Placental epithelial cell (primary cell): ENCODE results near the gene CEP78. TPM values are rescaled to one million over a fixed set of nuclear protein-coding genes. Genes with fewer than 3 reads are reported as not detected.

ENCODE experiments used
- small RNA-seq: library from RNA; depleted of rRNA; stranded (forward); fragments of <200 nt; gene quantifications from one replicate; pipeline ENCODE3, GENCODE V24; 2012
- total RNA-seq: library from RNA; depleted of rRNA; stranded (reverse); fragments of >200 nt; gene quantifications from 2 replicates; pipeline ENCODE4 v1.2.3, GENCODE V29; 2012

Gene CEP78, protein sequence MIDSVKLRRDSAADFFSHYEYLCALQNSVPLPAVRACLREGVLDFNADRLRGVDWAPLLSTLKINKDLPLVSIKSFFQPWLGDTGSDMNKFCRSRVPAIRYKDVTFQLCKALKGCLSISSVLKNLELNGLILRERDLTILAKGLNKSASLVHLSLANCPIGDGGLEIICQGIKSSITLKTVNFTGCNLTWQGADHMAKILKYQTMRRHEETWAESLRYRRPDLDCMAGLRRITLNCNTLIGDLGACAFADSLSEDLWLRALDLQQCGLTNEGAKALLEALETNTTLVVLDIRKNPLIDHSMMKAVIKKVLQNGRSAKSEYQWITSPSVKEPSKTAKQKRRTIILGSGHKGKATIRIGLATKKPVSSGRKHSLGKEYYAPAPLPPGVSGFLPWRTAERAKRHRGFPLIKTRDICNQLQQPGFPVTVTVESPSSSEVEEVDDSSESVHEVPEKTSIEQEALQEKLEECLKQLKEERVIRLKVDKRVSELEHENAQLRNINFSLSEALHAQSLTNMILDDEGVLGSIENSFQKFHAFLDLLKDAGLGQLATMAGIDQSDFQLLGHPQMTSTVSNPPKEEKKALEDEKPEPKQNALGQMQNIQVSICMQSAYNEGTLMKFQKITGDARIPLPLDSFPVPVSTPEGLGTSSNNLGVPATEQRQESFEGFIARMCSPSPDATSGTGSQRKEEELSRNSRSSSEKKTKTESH
- total RNA-seq = 9.0 and 14.3 TPM in 2 replicates

GRCh38 chr9:78235762-78236550, at the start of gene CEP78:
Gene CEP78, plus strand, starts transcription at chr9:78236075. Its CDS starts 276 bp downstream, at chr9:78236351.

DNA sequence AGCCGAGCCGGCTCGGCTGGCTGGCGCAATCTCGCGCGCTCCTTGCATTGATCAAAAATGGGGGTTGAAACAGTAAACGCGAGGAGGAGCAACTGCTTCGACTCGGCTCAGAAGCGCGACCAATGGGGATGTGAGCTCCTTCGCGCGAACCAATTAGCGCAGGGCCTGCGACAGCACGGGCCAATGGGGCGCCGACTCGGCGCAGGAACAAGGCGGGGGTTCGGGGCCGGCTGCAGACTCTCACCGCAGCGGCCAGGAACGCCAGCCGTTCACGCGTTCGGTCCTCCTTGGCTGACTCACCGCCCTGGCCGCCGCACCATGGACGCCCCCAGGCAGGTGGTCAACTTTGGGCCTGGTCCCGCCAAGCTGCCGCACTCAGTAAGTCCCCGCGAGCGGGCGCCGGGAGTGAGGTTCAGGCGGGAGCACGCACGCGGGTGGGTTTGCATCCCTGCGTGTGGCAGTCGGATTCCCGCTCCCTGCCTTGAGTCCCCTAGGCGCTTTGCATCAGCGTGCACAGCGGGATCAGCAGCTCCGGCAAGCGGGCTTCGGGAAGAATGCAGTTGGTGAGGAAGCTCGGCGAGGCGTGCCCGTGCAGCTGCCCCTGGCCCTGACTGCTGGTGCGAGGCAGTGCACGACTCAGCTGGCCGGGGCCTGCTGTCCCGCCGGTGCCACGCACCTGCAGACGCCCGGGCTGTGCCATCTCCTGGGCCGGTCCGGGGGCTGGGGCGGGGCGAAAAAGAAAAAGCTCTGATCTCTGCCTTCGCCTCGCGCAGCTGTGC, 61.2 kb downstream of the CEP78 start, which contains the start of gene PSAT1:
PSAT1 (plus strand) TSS at position 233 of the 779 bp plus-strand sequence; CDS start at position 319, 86 bp downstream.

Small RNA genes within 50 kb of the gene (small RNA-seq; reads per million reads assigned to genes)
- not detected for gene AL353705.4

Other genes with a start within 250 kb of the CEP78 start
- gene GNAQ, start 204.3 kb upstream of the CEP78 start, total RNA-seq = 90.7 and 116 TPM in 2 replicates
- gene PSAT1, start 61.0 kb downstream of the CEP78 start, total RNA-seq = 9.0 and 71.5 TPM in 2 replicates